ENCODE results near the gene CCDC34. TPM values are rescaled to one million over a fixed set of nuclear protein-coding genes. Genes with fewer than 3 reads are reported as not detected.

CCDC34 gene
- total RNA-seq, 1 donor from 2014 or later, result 1.6 TPM

- no peak for TF ChIP-seq CTCF (IDR thresholded peaks at IDR 0.05)
- ATAC-seq (no peak), DNase-seq (no peak)
- Histone ChIP-seq H3K27ac (no peak overlapping the region), H3K4me1 (no peaks in the 10 kb centered on the region), H3K36me3 (no peaks in the 10 kb centered on the region), H3K9me3 (no peaks in the 10 kb centered on the region), H3K27me3 (no peaks in the 10 kb centered on the region), H3K4me3 (no peak overlapping the region)
- intact Hi-C loops (cut with DNase I), result no loop called here
These were observed 10.2 kb downstream of the CCDC34 start for GRCh38 chr11:27352781-27353180.

GRCh38 chr11:27350511-27350910, 12.5 kb downstream of the CCDC34 start:
- Histone ChIP-seq H3K27ac (no peak overlapping the region), H3K4me3 (no peak overlapping the region), H3K27me3 (no peaks in the 10 kb centered on the region), H3K4me1 (no peaks in the 10 kb centered on the region), H3K9me3 (no peaks in the 10 kb centered on the region), H3K36me3 (no peaks in the 10 kb centered on the region)
- TF ChIP-seq CTCF (IDR thresholded peaks at IDR 0.05), result no peak
- DNase-seq, result no peak
- intact Hi-C loops (cut with DNase I), result no loop called here
- ATAC-seq, result no peak

- no peaks in the 10 kb centered on the region for H3K36me3 ChIP-seq
These were observed 13.1 kb downstream of the CCDC34 start for GRCh38 chr11:27349919-27350318.

GRCh38 chr11:27348340-27348873, 14.6 kb downstream of the CCDC34 start:
- H3K9me3 ChIP-seq, result no peaks in the 10 kb centered on the region
- H3K4me1 ChIP-seq, result no peaks in the 10 kb centered on the region
- H3K36me3 ChIP-seq, result no peaks in the 10 kb centered on the region
- H3K27ac ChIP-seq, result no peak overlapping the region
- ATAC-seq (no peak), DNase-seq (no peak)
- H3K4me3 ChIP-seq, result no peak overlapping the region
- intact Hi-C loops (cut with DNase I), result no loop called here
- H3K27me3 ChIP-seq, result no peaks in the 10 kb centered on the region
- no peak for TF ChIP-seq CTCF (IDR thresholded peaks at IDR 0.05)

More at GRCh38 chr11:27349919-27350318, 13.1 kb downstream of the CCDC34 start:
- no peak for DNase-seq
- no peak for TF ChIP-seq CTCF (IDR thresholded peaks at IDR 0.05)
- ATAC-seq, result no peak
- Histone ChIP-seq H3K27ac (no peak overlapping the region), H3K9me3 (no peaks in the 10 kb centered on the region), H3K4me3 (no peak overlapping the region), H3K27me3 (no peaks in the 10 kb centered on the region), H3K4me1 (no peaks in the 10 kb centered on the region)
- intact Hi-C loops (cut with DNase I), result no loop called here

GRCh38 chr11:27347359-27348339, 15.4 kb downstream of the CCDC34 start:
- Histone ChIP-seq H3K9me3 (no peaks in the 10 kb centered on the region), H3K27ac (no peak overlapping the region), H3K36me3 (no peaks in the 10 kb centered on the region), H3K4me3 (no peak overlapping the region), H3K27me3 (no peaks in the 10 kb centered on the region), H3K4me1 (no peaks in the 10 kb centered on the region)
- no peak for TF ChIP-seq CTCF (IDR thresholded peaks at IDR 0.05)
- intact Hi-C loops (cut with DNase I), result no loop called here
- no peak for ATAC-seq
- no peak for DNase-seq

Data from upper lobe of right lung (tissue), 1 donor.